SJSA1 (cell line): ENCODE measurements around the gene HLF. TPM values are rescaled to one million over a fixed set of nuclear protein-coding genes. Genes with fewer than 3 reads are reported as not detected.

Source experiments
- DNase-seq, 2 experiments: peaks; one replicate each; pipeline ENCODE4 v3.0.0-alpha.2; 2015 to 2020; ENCODE audit warnings: low spot score in 2 of 2, low read depth in 1 of 2
- H3K27ac ChIP-seq: fragments of 250-450 bp; sonication (Bioruptor Pico); 2 replicates; pipeline ENCODE4 v1.5.1; 2020; ENCODE audit warnings: mild to moderate bottlenecking, moderate library complexity
- H3K27me3 ChIP-seq: fragments of 250-450 bp; sonication (Bioruptor Pico); replicated peaks from 2 replicates; pipeline ENCODE4 v1.5.1; 2020; ENCODE audit warnings: mild to moderate bottlenecking, moderate library complexity
- H3K36me3 ChIP-seq: fragments of 250-450 bp; sonication (Bioruptor Pico); 2 replicates; pipeline ENCODE4 v1.5.1; 2020; ENCODE audit warnings: mild to moderate bottlenecking
- H3K4me1 ChIP-seq: fragments of 250-450 bp; sonication (Bioruptor Pico); replicated peaks from 2 replicates; pipeline ENCODE4 v1.6.1; 2021; ENCODE audit warnings: mild to moderate bottlenecking
- H3K4me3 ChIP-seq: fragments of 250-450 bp; sonication (Bioruptor Pico); 2 replicates; pipeline ENCODE4 v1.5.1; 2020; ENCODE audit warnings: mild to moderate bottlenecking
- H3K9me3 ChIP-seq: fragments of 250-450 bp; sonication (Bioruptor Pico); replicated peaks from 2 replicates; pipeline ENCODE4 v1.5.1; 2020; ENCODE audit warnings: mild to moderate bottlenecking
- total RNA-seq: library from RNA; depleted of rRNA; stranded (reverse); fragments of >200 nt; shearing (Covaris generic); gene quantifications from 2 replicates; pipeline ENCODE4 v1.2.3, GENCODE V29; 2014; rRNA removed

The HLF gene
- 0.08 TPM in 1 of 2 replicates, not detected in the other for total RNA-seq

GRCh38 chr17:55264645-55265298, at the start of gene HLF:
Gene HLF (plus strand): TSS chr17:55264960. CDS start chr17:55265485, 525 bp downstream.
- Histone ChIP-seq H3K4me3 (peak within 1 kb of the TSS; percentile 24), H3K9me3 (peaks cover 5% of the 10 kb centered on the region; the same call in 1 of the 2 replicates), H3K27ac (no peak within 1 kb of the TSS), H3K27me3 (peaks cover 84% of the 10 kb centered on the region), H3K36me3 (no peaks in the 10 kb centered on the region), H3K4me1 (peaks cover 16% of the 10 kb centered on the region)
- peak; percentile 33 to 55 for DNase-seq

GRCh38 chr17:55215711-55216110, 49.0 kb upstream of the HLF start:
- DNase-seq: no peak
- Histone ChIP-seq H3K27me3 (no peaks in the 10 kb centered on the region), H3K4me3 (no peak overlapping the region), H3K36me3 (no peaks in the 10 kb centered on the region), H3K4me1 (no peaks in the 10 kb centered on the region), H3K9me3 (no peaks in the 10 kb centered on the region), H3K27ac (no peak overlapping the region)

GRCh38 chr17:55216888-55217287, 47.9 kb upstream of the HLF start:
- H3K27me3 ChIP-seq: no peaks in the 10 kb centered on the region
- no peaks in the 10 kb centered on the region for H3K36me3 ChIP-seq
- no peaks in the 10 kb centered on the region for H3K4me1 ChIP-seq
- no peaks in the 10 kb centered on the region for H3K9me3 ChIP-seq
- H3K4me3 ChIP-seq: no peak overlapping the region
- DNase-seq: no peak
- H3K27ac ChIP-seq: no peak overlapping the region

- Histone ChIP-seq H3K4me1 (no peaks in the 10 kb centered on the region), H3K9me3 (no peaks in the 10 kb centered on the region), H3K27me3 (no peaks in the 10 kb centered on the region), H3K4me3 (no peak overlapping the region), H3K27ac (no peak overlapping the region), H3K36me3 (no peaks in the 10 kb centered on the region)
- no peak for DNase-seq
Observed at GRCh38 chr17:55219459-55219858, 45.3 kb upstream of the HLF start.

- Histone ChIP-seq H3K4me3 (no peak overlapping the region), H3K9me3 (no peaks in the 10 kb centered on the region), H3K27me3 (no peaks in the 10 kb centered on the region), H3K27ac (no peak overlapping the region), H3K4me1 (no peaks in the 10 kb centered on the region), H3K36me3 (no peaks in the 10 kb centered on the region)
- DNase-seq: no peak
Observed at GRCh38 chr17:55219934-55220333, 44.8 kb upstream of the HLF start.

GRCh38 chr17:55223524-55223923, 41.2 kb upstream of the HLF start:
- no peaks in the 10 kb centered on the region for H3K27me3 ChIP-seq
- H3K4me3 ChIP-seq: no peak overlapping the region
- DNase-seq: no peak
- H3K27ac ChIP-seq: no peak overlapping the region
- no peaks in the 10 kb centered on the region for H3K4me1 ChIP-seq
- H3K36me3 ChIP-seq: no peaks in the 10 kb centered on the region
- no peaks in the 10 kb centered on the region for H3K9me3 ChIP-seq

GRCh38 chr17:55224746-55225145, 40.0 kb upstream of the HLF start:
- no peak for DNase-seq
- Histone ChIP-seq H3K27ac (no peak overlapping the region), H3K4me1 (no peaks in the 10 kb centered on the region), H3K4me3 (no peak overlapping the region), H3K9me3 (no peaks in the 10 kb centered on the region), H3K27me3 (no peaks in the 10 kb centered on the region), H3K36me3 (no peaks in the 10 kb centered on the region)

GRCh38 chr17:55225237-55225636, 39.5 kb upstream of the HLF start:
- no peaks in the 10 kb centered on the region for H3K4me1 ChIP-seq
- DNase-seq: no peak
- no peak overlapping the region for H3K4me3 ChIP-seq
- no peak overlapping the region for H3K27ac ChIP-seq
- H3K27me3 ChIP-seq: no peaks in the 10 kb centered on the region
- H3K9me3 ChIP-seq: no peaks in the 10 kb centered on the region
- no peaks in the 10 kb centered on the region for H3K36me3 ChIP-seq

- Histone ChIP-seq H3K9me3 (no peaks in the 10 kb centered on the region), H3K36me3 (no peaks in the 10 kb centered on the region), H3K27me3 (no peaks in the 10 kb centered on the region), H3K4me3 (no peak overlapping the region), H3K27ac (no peak overlapping the region), H3K4me1 (no peaks in the 10 kb centered on the region)
- no peak for DNase-seq
Observed at GRCh38 chr17:55228683-55229192, 36.0 kb upstream of the HLF start.

- Histone ChIP-seq H3K4me3 (no peak overlapping the region), H3K27ac (no peak overlapping the region), H3K4me1 (no peaks in the 10 kb centered on the region), H3K27me3 (no peaks in the 10 kb centered on the region), H3K9me3 (no peaks in the 10 kb centered on the region), H3K36me3 (no peaks in the 10 kb centered on the region)
- DNase-seq: no peak
Observed at GRCh38 chr17:55229276-55229675, 35.5 kb upstream of the HLF start.

- Histone ChIP-seq H3K27ac (no peak overlapping the region), H3K4me3 (no peak overlapping the region), H3K27me3 (no peaks in the 10 kb centered on the region), H3K36me3 (no peaks in the 10 kb centered on the region), H3K4me1 (no peaks in the 10 kb centered on the region), H3K9me3 (no peaks in the 10 kb centered on the region)
- no peak for DNase-seq
Observed at GRCh38 chr17:55230716-55231115, 34.0 kb upstream of the HLF start.

- no peaks in the 10 kb centered on the region for H3K9me3 ChIP-seq
- no peak for DNase-seq
Observed at GRCh38 chr17:55233840-55234239, 30.9 kb upstream of the HLF start.

GRCh38 chr17:55236316-55236715, 28.4 kb upstream of the HLF start:
- Histone ChIP-seq H3K9me3 (no peaks in the 10 kb centered on the region), H3K27me3 (peaks cover 9% of the 10 kb centered on the region; the same call in 1 of the 2 replicates), H3K27ac (no peak overlapping the region), H3K36me3 (no peaks in the 10 kb centered on the region), H3K4me1 (peaks cover 9% of the 10 kb centered on the region), H3K4me3 (no peak overlapping the region)
- no peak for DNase-seq

More at GRCh38 chr17:55233840-55234239, 30.9 kb upstream of the HLF start:
- no peaks in the 10 kb centered on the region for H3K36me3 ChIP-seq
- H3K27ac ChIP-seq: no peak overlapping the region
- H3K4me1 ChIP-seq: peaks cover 9% of the 10 kb centered on the region
- no peak overlapping the region for H3K4me3 ChIP-seq
- H3K27me3 ChIP-seq: no peaks in the 10 kb centered on the region

- Histone ChIP-seq H3K4me3 (no peak overlapping the region), H3K9me3 (no peaks in the 10 kb centered on the region), H3K27ac (no peak overlapping the region), H3K36me3 (no peaks in the 10 kb centered on the region), H3K27me3 (peaks cover 9% of the 10 kb centered on the region; the same call in 1 of the 2 replicates), H3K4me1 (peaks cover 9% of the 10 kb centered on the region)
- DNase-seq: no peak
Observed at GRCh38 chr17:55237268-55237667, 27.5 kb upstream of the HLF start.

GRCh38 chr17:55237841-55238178, 26.9 kb upstream of the HLF start:
- peaks cover 9% of the 10 kb centered on the region for H3K4me1 ChIP-seq
- H3K27me3 ChIP-seq: peaks cover 9% of the 10 kb centered on the region; the same call in 1 of the 2 replicates
- no peaks in the 10 kb centered on the region for H3K9me3 ChIP-seq
- H3K4me3 ChIP-seq: peak overlapping the region; percentile 39
- H3K36me3 ChIP-seq: no peaks in the 10 kb centered on the region
- no peak for DNase-seq
- H3K27ac ChIP-seq: no peak overlapping the region
